NT2/D1 (cell line): Measurements from ENCODE around the gene NLRP3.
"Not testable (repeated sequence)": the region's sequence is repeated elsewhere in the genome, so short reads cannot be mapped to it uniquely, and the experiment has no call there.

ENCODE experiments used
- DNase-seq: peaks from one replicate; pipeline ENCODE4 v3.0.0-alpha.2; 2011; ENCODE audit warnings: low read depth, low spot score
- H3K27me3 ChIP-seq: 2 replicates; pipeline ENCODE4 v1.6.0; 2011; ENCODE audit warnings: mild to moderate bottlenecking; ENCODE audit not compliant: insufficient read length, insufficient read depth
- H3K36me3 ChIP-seq: 2 replicates; pipeline ENCODE4 v1.6.1; 2011; ENCODE audit warnings: mild to moderate bottlenecking, low read length, mixed read lengths; ENCODE audit not compliant: insufficient read depth, insufficient read length
- H3K4me1 ChIP-seq: 2 replicates; pipeline ENCODE4 v1.5.1; 2011; ENCODE audit not compliant: insufficient read depth, insufficient read length
- H3K4me3 ChIP-seq: 2 replicates; pipeline ENCODE4 v1.5.1; 2011; ENCODE audit warnings: low read depth; ENCODE audit not compliant: insufficient read length
- H3K9ac ChIP-seq: 2 replicates; pipeline ENCODE4 v1.6.0; 2011; ENCODE audit warnings: low read depth; ENCODE audit not compliant: insufficient read length
- H3K9me3 ChIP-seq: 2 replicates; pipeline ENCODE4 v1.5.1; 2011; ENCODE audit warnings: mild to moderate bottlenecking, low read length; ENCODE audit not compliant: insufficient read depth
- SUZ12 ChIP-seq: IDR thresholded peaks from 2 replicates; pipeline ENCODE4 v1.6.1; 2011; ENCODE audit not compliant: insufficient read length, insufficient read depth; ENCODE audit errors: extremely low read depth
- YY1 ChIP-seq: IDR thresholded peaks from 2 replicates; pipeline ENCODE4 v1.6.1; 2011; ENCODE audit not compliant: insufficient read length, insufficient read depth
- ZNF274 ChIP-seq: IDR thresholded peaks from 2 replicates; pipeline ENCODE4 v1.6.1; 2011; ENCODE audit warnings: mild to moderate bottlenecking, low read depth, low read length

The NLRP3 gene

GRCh38 chr1:247415423-247416361, at the start of gene NLRP3:
Gene NLRP3, plus strand, starts transcription at chr1:247416173. Its CDS starts 2,628 bp downstream, at chr1:247418801.
- no peaks in the 10 kb centered on the region for H3K36me3 ChIP-seq
- H3K9me3 ChIP-seq: no peaks in the 10 kb centered on the region
- H3K9ac ChIP-seq: no peak within 1 kb of the TSS
- TF ChIP-seq SUZ12 (no peak), YY1 (no peak), ZNF274 (no peak)
- DNase-seq: no peak
- no peak within 1 kb of the TSS for H3K4me3 ChIP-seq
- no peaks in the 10 kb centered on the region for H3K27me3 ChIP-seq
- H3K4me1 ChIP-seq: no peaks in the 10 kb centered on the region

- H3K36me3 ChIP-seq, H3K4me1 ChIP-seq, H3K9ac ChIP-seq, H3K4me3 ChIP-seq, H3K27me3 ChIP-seq, DNase-seq: not testable (repeated sequence)
- peaks cover 30% of the 10 kb centered on the region for H3K9me3 ChIP-seq
Observed at GRCh38 chr1:247366345-247366744, 49.6 kb upstream of the NLRP3 start.

DNA sequence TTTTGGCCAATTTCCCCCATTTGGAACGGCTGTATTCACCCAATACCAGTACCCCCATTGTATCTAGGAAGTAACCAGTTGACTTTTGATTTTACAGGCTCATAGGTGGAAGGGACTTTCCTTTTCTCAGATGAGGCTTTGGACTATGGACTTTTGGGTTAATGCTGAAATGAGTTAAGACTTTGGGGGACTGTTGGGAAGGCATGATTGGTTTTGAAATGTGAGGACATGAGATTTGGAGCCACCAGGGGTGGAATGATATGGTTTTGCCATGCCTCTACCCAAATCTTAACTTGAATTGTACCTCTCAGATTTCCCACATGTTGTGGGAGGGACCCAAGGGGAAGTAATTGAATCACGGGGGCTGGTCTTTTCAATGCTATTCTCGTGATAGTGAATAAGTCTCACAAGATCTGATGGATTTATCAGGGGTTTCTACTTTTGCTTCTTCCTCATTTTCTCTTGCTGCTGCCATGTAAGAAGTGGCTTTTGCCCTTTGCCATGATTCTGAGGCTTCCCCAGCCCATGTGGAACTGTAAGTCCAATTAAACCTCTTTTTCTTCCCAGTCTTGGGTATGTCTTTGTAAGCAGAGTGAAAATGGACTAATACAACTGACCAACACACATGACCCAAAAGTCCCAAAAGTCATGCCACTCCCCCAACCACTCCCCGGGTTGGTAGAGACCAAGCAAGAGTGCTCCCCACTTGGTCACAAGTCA, 48.9 kb upstream of the NLRP3 start:
- DNase-seq: no peak
- TF ChIP-seq YY1: no peak
- TF ChIP-seq ZNF274: no peak
- TF ChIP-seq SUZ12: no peak
- Histone ChIP-seq H3K27me3 (no peaks in the 10 kb centered on the region), H3K9ac (no peak overlapping the region), H3K36me3 (no peaks in the 10 kb centered on the region), H3K4me3 (no peak overlapping the region), H3K4me1 (peaks cover 5% of the 10 kb centered on the region), H3K9me3 (peaks cover 30% of the 10 kb centered on the region)

GRCh38 chr1:247367786-247368422, 48.1 kb upstream of the NLRP3 start:
- H3K4me1 ChIP-seq: peaks cover 7% of the 10 kb centered on the region
- DNase-seq: no peak
- peaks cover 30% of the 10 kb centered on the region for H3K9me3 ChIP-seq
- no peaks in the 10 kb centered on the region for H3K27me3 ChIP-seq
- H3K9ac ChIP-seq: no peak overlapping the region
- no peak overlapping the region for H3K4me3 ChIP-seq
- TF ChIP-seq SUZ12 (no peak), YY1 (no peak), ZNF274 (no peak)
- H3K36me3 ChIP-seq: no peaks in the 10 kb centered on the region

DNA sequence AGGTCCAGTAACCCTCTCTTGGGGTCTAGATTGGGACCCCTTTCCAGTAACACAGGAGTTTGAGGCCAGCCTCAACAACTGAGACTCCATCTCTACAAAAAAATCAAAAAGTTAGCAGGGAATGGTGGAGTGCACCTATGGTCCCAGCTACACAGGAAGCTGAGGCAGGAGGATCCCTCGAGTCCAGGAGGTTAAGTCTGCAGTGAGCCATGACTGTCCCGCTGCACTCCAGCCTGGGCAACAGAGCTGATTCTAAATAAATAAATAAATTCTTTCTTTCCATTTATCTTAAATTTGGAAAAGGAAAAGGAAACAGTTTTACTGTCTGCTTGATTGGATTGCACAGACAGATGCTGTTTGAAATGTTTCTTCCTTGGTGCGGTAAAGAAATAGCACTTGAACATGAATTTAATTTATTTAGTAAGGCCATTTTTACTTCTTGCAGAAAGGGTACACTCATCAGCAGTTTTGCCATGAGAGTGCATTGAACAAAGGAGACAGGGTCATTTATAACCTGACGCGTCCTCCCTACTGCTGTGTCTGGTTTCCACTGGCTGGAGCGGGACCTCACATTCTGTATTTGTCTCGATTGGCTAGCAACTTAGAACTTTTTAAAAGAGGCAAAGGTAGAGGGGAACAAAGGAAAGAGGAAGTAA, 47.4 kb upstream of the NLRP3 start:
- no peak for TF ChIP-seq YY1
- TF ChIP-seq SUZ12: no peak
- no peak for TF ChIP-seq ZNF274
- Histone ChIP-seq H3K9me3 (peaks cover 30% of the 10 kb centered on the region), H3K4me3 (no peak overlapping the region), H3K36me3 (no peaks in the 10 kb centered on the region), H3K4me1 (peaks cover 7% of the 10 kb centered on the region), H3K27me3 (no peaks in the 10 kb centered on the region), H3K9ac (no peak overlapping the region)
- no peak for DNase-seq

GRCh38 chr1:247370786-247371732, 44.9 kb upstream of the NLRP3 start:
- no peaks in the 10 kb centered on the region for H3K27me3 ChIP-seq
- H3K4me3 ChIP-seq: no peak overlapping the region
- DNase-seq: no peak
- H3K36me3 ChIP-seq: no peaks in the 10 kb centered on the region
- TF ChIP-seq SUZ12 (no peak), YY1 (no peak), ZNF274 (no peak)
- peaks cover 19% of the 10 kb centered on the region for H3K9me3 ChIP-seq
- peaks cover 9% of the 10 kb centered on the region for H3K4me1 ChIP-seq
- H3K9ac ChIP-seq: peak overlapping the region; percentile 8
